ENCODE results near the gene SULT6B1. TPM values are rescaled to one million over a fixed set of nuclear protein-coding genes. Genes with fewer than 3 reads are reported as not detected.

SULT6B1 gene
- total RNA-seq, 1 experiment from 2014 or later, result not detected

DNA sequence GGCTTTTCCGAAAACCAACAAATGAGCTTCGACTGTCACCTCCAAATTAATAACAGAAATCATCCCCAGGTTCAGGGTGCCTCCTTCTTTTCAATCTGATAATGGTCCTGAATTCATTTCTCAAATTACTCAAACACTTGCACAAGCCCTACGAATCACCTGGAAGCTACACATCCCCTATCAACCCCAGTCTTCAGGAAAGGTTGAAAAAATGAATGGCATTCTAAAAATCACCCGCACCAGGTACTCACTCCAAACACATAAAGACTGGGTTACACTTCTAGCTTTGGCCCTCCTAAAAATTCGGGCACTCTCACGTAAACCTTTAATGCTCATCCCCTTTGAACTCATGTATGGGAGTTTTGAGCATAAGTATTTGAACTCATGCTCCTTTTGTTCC lies 55.6 kb downstream of the SULT6B1 start:
- Histone ChIP-seq H3K4ac (ENCODE audit: low read depth, low read length) (no peak overlapping the region), H2AK5ac (ENCODE audit: insufficient read length, low read length) (no peak overlapping the region), H2AFZ (ENCODE audit: low read length) (no peak overlapping the region), H3K23ac (ENCODE audit: insufficient read length, low read depth, low read length) (no peak overlapping the region), H3K23me2 (ENCODE audit: insufficient read length, low read depth, low read length, poor library complexity, severe bottlenecking) (no peaks in the 10 kb centered on the region), H2BK120ac (ENCODE audit: low read depth, low read length, poor library complexity, severe bottlenecking) (no peak overlapping the region), H2BK20ac (ENCODE audit: low read depth, low read length, poor library complexity, severe bottlenecking) (no peak overlapping the region), H3K18ac (ENCODE audit: insufficient read length, low read depth, low read length) (no peak overlapping the region), H4K20me1 (ENCODE audit: control insufficient read depth, insufficient read depth, insufficient read length) (no peaks in the 10 kb centered on the region), H2BK15ac (ENCODE audit: low read depth, low read length) (no peak overlapping the region), H3K27ac (ENCODE audit: insufficient read length, low read depth, low read length) (no peak overlapping the region), H3K4me2 (ENCODE audit: insufficient read depth, insufficient read length, low read length) (no peak overlapping the region), H3K79me2 (ENCODE audit: insufficient read depth, low read length) (no peaks in the 10 kb centered on the region), H3T11ph (ENCODE audit: low read length) (no peak overlapping the region), H3K27me3 (ENCODE audit: insufficient read depth, low read length) (no peaks in the 10 kb centered on the region), H3K56ac (ENCODE audit: insufficient read length, low read depth, low read length) (no peak overlapping the region), H3K4me1 (ENCODE audit: insufficient read depth, low read length) (no peaks in the 10 kb centered on the region), H4K91ac (ENCODE audit: insufficient read length, low read depth, low read length) (no peak overlapping the region), H3K14ac (ENCODE audit: insufficient read depth, low read length) (no peak overlapping the region), H3K79me1 (ENCODE audit: insufficient read depth, low read depth, low read length, poor library complexity, severe bottlenecking) (no peaks in the 10 kb centered on the region), H4K8ac (replicated peaks; ENCODE audit: insufficient read length, low read depth, low read length) (no peak overlapping the region), H2BK12ac (ENCODE audit: insufficient read length, low read depth, low read length) (no peak overlapping the region), H3K9ac (ENCODE audit: extremely low read depth, insufficient read length, low read length) (no peak overlapping the region), H3K9me3 (ENCODE audit: control insufficient read depth, low read depth, low read length) (no peaks in the 10 kb centered on the region), H2BK5ac (ENCODE audit: insufficient read length, low read length) (no peak overlapping the region), H4K5ac (ENCODE audit: insufficient read length, low read depth, low read length) (no peak overlapping the region)
- Mint-ChIP-seq H3K27me3 (ENCODE audit: low read depth) (no peaks in the 10 kb centered on the region), H3K9me3 (no peaks in the 10 kb centered on the region; a peak in 2 of 5 replicates), H3K4me3 (no peak overlapping the region), H3K27ac (no peak overlapping the region), H3K36me3 (ENCODE audit: insufficient read depth in 1 of 3, low read depth in 3 of 3) (peaks cover 30 to 54% (median 51%) of the 10 kb centered on the region in 3 experiments), H3K4me1 (no peaks in the 10 kb centered on the region)
- no CpG with 5 or more reads among the region's 6 CpGs for WGBS (ENCODE audit: extremely low coverage, insufficient read length, low lambda C conversion rate)
- TF ChIP-seq, protein P1, sequence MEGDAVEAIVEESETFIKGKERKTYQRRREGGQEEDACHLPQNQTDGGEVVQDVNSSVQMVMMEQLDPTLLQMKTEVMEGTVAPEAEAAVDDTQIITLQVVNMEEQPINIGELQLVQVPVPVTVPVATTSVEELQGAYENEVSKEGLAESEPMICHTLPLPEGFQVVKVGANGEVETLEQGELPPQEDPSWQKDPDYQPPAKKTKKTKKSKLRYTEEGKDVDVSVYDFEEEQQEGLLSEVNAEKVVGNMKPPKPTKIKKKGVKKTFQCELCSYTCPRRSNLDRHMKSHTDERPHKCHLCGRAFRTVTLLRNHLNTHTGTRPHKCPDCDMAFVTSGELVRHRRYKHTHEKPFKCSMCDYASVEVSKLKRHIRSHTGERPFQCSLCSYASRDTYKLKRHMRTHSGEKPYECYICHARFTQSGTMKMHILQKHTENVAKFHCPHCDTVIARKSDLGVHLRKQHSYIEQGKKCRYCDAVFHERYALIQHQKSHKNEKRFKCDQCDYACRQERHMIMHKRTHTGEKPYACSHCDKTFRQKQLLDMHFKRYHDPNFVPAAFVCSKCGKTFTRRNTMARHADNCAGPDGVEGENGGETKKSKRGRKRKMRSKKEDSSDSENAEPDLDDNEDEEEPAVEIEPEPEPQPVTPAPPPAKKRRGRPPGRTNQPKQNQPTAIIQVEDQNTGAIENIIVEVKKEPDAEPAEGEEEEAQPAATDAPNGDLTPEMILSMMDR (conservative IDR thresholded peaks at IDR 0.05), result no peak
- no peak for DNase-seq
